SK-N-MC (cell line): Measurements from ENCODE around the gene CCDC34.
"Not testable (repeated sequence)": the region's sequence is repeated elsewhere in the genome, so short reads cannot be mapped to it uniquely, and the experiment has no call there.

ENCODE experiments used
- EZH2 ChIP-seq: fragments of 200-600 bp; sonication (generic); IDR thresholded peaks from one replicate; pipeline ENCODE4 v1.6.1; 2017; ENCODE audit warnings: antibody characterized with exemption
- POLR2AphosphoS5 ChIP-seq: IDR thresholded peaks from 2 replicates; pipeline ENCODE4 v1.6.1; 2012; ENCODE audit warnings: mild to moderate bottlenecking, low read depth, low read length, borderline replicate concordance

GRCh38 chr11:27322196-27322595 is 40.8 kb downstream of the CCDC34 start:
- not testable (repeated sequence) for TF ChIP-seq EZH2, POLR2AphosphoS5
